Measurements from ENCODE around the gene ADGRG3. TPM values are rescaled to one million over a fixed set of nuclear protein-coding genes. Genes with fewer than 3 reads are reported as not detected.

ADGRG3 gene
- total RNA-seq, 1 donor from 2014 or later = not detected

GRCh38 chr16:57726433-57726947, 58.4 kb downstream of the ADGRG3 start:
- H3K27ac Mint-ChIP-seq = no peak overlapping the region
- Histone ChIP-seq H3K9ac (no peak overlapping the region), H3K9me3 (ENCODE audit: low read depth) (no peaks in the 10 kb centered on the region), H3K27ac (no peak overlapping the region), H3K4me2 (no peak overlapping the region), H3F3A (ENCODE audit: low read depth) (no peaks in the 10 kb centered on the region), H3K27me3 (no peaks in the 10 kb centered on the region), H4K20me1 (ENCODE audit: low read depth) (no peaks in the 10 kb centered on the region), H3K4me3 (no peak overlapping the region), H3K4me1 (no peaks in the 10 kb centered on the region), H2AFZ (replicated peaks) (no peak overlapping the region), H3K79me2 (ENCODE audit: low read depth) (no peaks in the 10 kb centered on the region), H3K36me3 (no peaks in the 10 kb centered on the region)
- H3K4me1 Mint-ChIP-seq = peaks cover 1% of the 10 kb centered on the region
- H3K4me3 Mint-ChIP-seq = no peak overlapping the region
- H3K9me3 Mint-ChIP-seq = no peaks in the 10 kb centered on the region
- no peaks in the 10 kb centered on the region for H3K36me3 Mint-ChIP-seq
- no peak for TF ChIP-seq CTCF (IDR thresholded peaks at IDR 0.05)
- no peak for TF ChIP-seq EZH2phosphoT487 (IDR thresholded peaks at IDR 0.05)
- TF ChIP-seq EZH2 (IDR thresholded peaks at IDR 0.05) = no peak
- DNase-seq (ENCODE audit: low spot score) = no peak
- peaks cover 2% of the 10 kb centered on the region for H3K27me3 Mint-ChIP-seq (ENCODE audit: insufficient read depth, low read depth)

GRCh38 chr16:57727610-57728009, 59.5 kb downstream of the ADGRG3 start:
- H3K27ac Mint-ChIP-seq = no peak overlapping the region
- H3K4me1 Mint-ChIP-seq = no peaks in the 10 kb centered on the region
- peaks cover 2% of the 10 kb centered on the region for H3K27me3 Mint-ChIP-seq (ENCODE audit: insufficient read depth, low read depth)
- Histone ChIP-seq H3K4me1 (no peaks in the 10 kb centered on the region), H3K9ac (no peak overlapping the region), H2AFZ (replicated peaks) (no peak overlapping the region), H3F3A (ENCODE audit: low read depth) (no peaks in the 10 kb centered on the region), H3K36me3 (no peaks in the 10 kb centered on the region), H3K27ac (no peak overlapping the region), H3K79me2 (ENCODE audit: low read depth) (no peaks in the 10 kb centered on the region), H4K20me1 (ENCODE audit: low read depth) (no peaks in the 10 kb centered on the region), H3K4me3 (no peak overlapping the region), H3K9me3 (ENCODE audit: low read depth) (no peaks in the 10 kb centered on the region), H3K4me2 (no peak overlapping the region), H3K27me3 (no peaks in the 10 kb centered on the region)
- no peak for DNase-seq (ENCODE audit: low spot score)
- no peaks in the 10 kb centered on the region for H3K9me3 Mint-ChIP-seq
- H3K4me3 Mint-ChIP-seq = peak overlapping the region; percentile 52
- H3K36me3 Mint-ChIP-seq = no peaks in the 10 kb centered on the region
- TF ChIP-seq EZH2phosphoT487 (IDR thresholded peaks at IDR 0.05) = no peak
- peak; percentile 11 for TF ChIP-seq CTCF (IDR thresholded peaks at IDR 0.05)

GRCh38 chr16:57728336-57729181, 60.5 kb downstream of the ADGRG3 start:
- Mint-ChIP-seq H3K36me3 (no peaks in the 10 kb centered on the region), H3K4me1 (no peaks in the 10 kb centered on the region), H3K27ac (peak overlapping the region; percentile 50), H3K4me3 (no peak overlapping the region), H3K27me3 (ENCODE audit: insufficient read depth, low read depth) (peaks cover 3% of the 10 kb centered on the region), H3K9me3 (no peaks in the 10 kb centered on the region)
- Histone ChIP-seq H3K4me3 (no peak overlapping the region), H3K79me2 (ENCODE audit: low read depth) (no peaks in the 10 kb centered on the region), H3K27me3 (no peaks in the 10 kb centered on the region), H3K9me3 (ENCODE audit: low read depth) (no peaks in the 10 kb centered on the region), H3K9ac (no peak overlapping the region), H3K4me1 (no peaks in the 10 kb centered on the region), H3K27ac (no peak overlapping the region), H3K4me2 (no peak overlapping the region), H3F3A (ENCODE audit: low read depth) (peaks cover 6% of the 10 kb centered on the region), H4K20me1 (ENCODE audit: low read depth) (no peaks in the 10 kb centered on the region), H3K36me3 (no peaks in the 10 kb centered on the region), H2AFZ (replicated peaks) (no peak overlapping the region)
- no peak for TF ChIP-seq CTCF (IDR thresholded peaks at IDR 0.05)
- no peak for TF ChIP-seq EZH2phosphoT487 (IDR thresholded peaks at IDR 0.05)
- no peak for DNase-seq (ENCODE audit: low spot score)
